ENCODE results near the gene CUZD1. TPM values are rescaled to one million over a fixed set of nuclear protein-coding genes. Genes with fewer than 3 reads are reported as not detected.

Gene CUZD1
- polyA plus RNA-seq, 1 of the 3 experiments (the other 2 are of a cell fraction): 0.89 TPM

DNA sequence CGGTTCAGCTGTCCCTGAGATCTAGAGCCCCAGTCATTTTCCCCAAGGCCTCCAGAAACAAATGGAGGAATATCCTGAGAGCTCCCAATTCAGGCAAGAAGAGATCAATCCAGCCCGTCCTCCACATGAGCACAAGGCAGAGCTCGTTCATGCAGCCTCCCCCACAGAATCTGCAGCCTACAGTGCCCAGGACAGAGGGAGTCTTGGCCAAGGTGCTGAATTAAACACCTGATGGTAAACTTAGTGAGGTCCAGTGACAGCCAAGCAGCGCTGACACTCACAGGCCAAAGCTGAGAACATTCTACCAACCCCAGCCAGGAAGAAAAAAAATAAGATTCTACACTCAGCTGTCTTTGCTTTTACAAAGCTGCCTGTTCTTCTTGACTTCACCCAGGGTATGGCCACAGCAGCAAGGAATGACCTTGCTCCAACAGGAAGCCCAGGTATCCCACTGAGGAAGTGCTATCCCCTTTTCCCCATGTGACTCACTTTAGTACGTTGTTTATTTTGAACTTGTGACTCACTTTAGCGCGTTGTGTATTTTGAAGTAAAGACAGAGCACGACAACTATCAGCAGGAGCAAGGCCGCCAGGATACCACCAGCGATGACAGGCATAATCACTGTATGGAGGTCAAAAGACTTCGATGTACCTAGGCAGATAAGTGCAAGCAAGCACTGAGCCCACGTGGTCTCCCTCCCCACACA lies 4.4 kb upstream of the CUZD1 start:
- Histone ChIP-seq H2AFZ (ENCODE audit: low read depth) (no peak overlapping the region), H3K27ac (ENCODE audit: low read depth in 2 of 2, low read length in 1 of 2) (peak overlapping the region in 1 of 2 experiments; percentile 25; a peak in 1 of 4 replicates), H3K9ac (no peak overlapping the region), H3K27me3 (ENCODE audit: insufficient read depth) (no peaks in the 10 kb centered on the region), H3K9me3 (no peaks in the 10 kb centered on the region), H3K36me3 (replicated peaks in 1 of 2; ENCODE audit: control insufficient read depth in 1 of 2, insufficient read depth in 2 of 2, low read length in 1 of 2) (peaks cover 0 to 3% of the 10 kb centered on the region in 2 experiments), H3K4me3 (ENCODE audit: low read depth in 2 of 2, low read length in 1 of 2) (no peak overlapping the region), H3K4me2 (0 out of 2 replicates have a peak overlapping the region, but pooled peaks have one; percentile 14), H3K9me2 (no peaks in the 10 kb centered on the region), H3F3A (replicated peaks; ENCODE audit: insufficient read depth) (peaks cover 19% of the 10 kb centered on the region), H3K4me1 (ENCODE audit: control insufficient read depth in 1 of 2, insufficient read depth in 2 of 2, low read depth in 1 of 2, low read length in 1 of 2) (peaks cover 0 to 16% of the 10 kb centered on the region in 2 experiments; a peak in 2 of 4 replicates), H4K20me1 (ENCODE audit: insufficient read depth) (no peaks in the 10 kb centered on the region), H3K79me2 (ENCODE audit: insufficient read depth) (no peaks in the 10 kb centered on the region; the same call in 1 of the 2 replicates)
- no peak for DNase-seq
- ChIA-PET POLR2A (no interaction called here), CTCF (interaction anchor here (0.9 to 1.8 kb wide), 2 partner anchors 10 to 12 kb away, joined by 3 to 5 read pairs; no protein-coding TSS in a partner anchor)
- TF ChIP-seq, protein P1, sequence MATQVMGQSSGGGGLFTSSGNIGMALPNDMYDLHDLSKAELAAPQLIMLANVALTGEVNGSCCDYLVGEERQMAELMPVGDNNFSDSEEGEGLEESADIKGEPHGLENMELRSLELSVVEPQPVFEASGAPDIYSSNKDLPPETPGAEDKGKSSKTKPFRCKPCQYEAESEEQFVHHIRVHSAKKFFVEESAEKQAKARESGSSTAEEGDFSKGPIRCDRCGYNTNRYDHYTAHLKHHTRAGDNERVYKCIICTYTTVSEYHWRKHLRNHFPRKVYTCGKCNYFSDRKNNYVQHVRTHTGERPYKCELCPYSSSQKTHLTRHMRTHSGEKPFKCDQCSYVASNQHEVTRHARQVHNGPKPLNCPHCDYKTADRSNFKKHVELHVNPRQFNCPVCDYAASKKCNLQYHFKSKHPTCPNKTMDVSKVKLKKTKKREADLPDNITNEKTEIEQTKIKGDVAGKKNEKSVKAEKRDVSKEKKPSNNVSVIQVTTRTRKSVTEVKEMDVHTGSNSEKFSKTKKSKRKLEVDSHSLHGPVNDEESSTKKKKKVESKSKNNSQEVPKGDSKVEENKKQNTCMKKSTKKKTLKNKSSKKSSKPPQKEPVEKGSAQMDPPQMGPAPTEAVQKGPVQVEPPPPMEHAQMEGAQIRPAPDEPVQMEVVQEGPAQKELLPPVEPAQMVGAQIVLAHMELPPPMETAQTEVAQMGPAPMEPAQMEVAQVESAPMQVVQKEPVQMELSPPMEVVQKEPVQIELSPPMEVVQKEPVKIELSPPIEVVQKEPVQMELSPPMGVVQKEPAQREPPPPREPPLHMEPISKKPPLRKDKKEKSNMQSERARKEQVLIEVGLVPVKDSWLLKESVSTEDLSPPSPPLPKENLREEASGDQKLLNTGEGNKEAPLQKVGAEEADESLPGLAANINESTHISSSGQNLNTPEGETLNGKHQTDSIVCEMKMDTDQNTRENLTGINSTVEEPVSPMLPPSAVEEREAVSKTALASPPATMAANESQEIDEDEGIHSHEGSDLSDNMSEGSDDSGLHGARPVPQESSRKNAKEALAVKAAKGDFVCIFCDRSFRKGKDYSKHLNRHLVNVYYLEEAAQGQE (IDR thresholded peaks at IDR 0.05; ENCODE audit: low read depth, low read length): no peak
- TF ChIP-seq GATA2 (CRISPR knock-in tag; IDR thresholded peaks at IDR 0.05) (no peak), YY1 (IDR thresholded peaks at IDR 0.05; ENCODE audit: low read depth) (no peak), RCOR1 (IDR thresholded peaks at IDR 0.05; ENCODE audit: low read length) (no peak), FOSL2 (IDR thresholded peaks at IDR 0.05; ENCODE audit: borderline replicate concordance, low read depth) (no peak), EP300 (IDR thresholded peaks at IDR 0.05; ENCODE audit: borderline replicate concordance in 1 of 2, low read depth in 1 of 2, low read length in 1 of 2) (no peak)
- TF ChIP-seq, protein P2, sequence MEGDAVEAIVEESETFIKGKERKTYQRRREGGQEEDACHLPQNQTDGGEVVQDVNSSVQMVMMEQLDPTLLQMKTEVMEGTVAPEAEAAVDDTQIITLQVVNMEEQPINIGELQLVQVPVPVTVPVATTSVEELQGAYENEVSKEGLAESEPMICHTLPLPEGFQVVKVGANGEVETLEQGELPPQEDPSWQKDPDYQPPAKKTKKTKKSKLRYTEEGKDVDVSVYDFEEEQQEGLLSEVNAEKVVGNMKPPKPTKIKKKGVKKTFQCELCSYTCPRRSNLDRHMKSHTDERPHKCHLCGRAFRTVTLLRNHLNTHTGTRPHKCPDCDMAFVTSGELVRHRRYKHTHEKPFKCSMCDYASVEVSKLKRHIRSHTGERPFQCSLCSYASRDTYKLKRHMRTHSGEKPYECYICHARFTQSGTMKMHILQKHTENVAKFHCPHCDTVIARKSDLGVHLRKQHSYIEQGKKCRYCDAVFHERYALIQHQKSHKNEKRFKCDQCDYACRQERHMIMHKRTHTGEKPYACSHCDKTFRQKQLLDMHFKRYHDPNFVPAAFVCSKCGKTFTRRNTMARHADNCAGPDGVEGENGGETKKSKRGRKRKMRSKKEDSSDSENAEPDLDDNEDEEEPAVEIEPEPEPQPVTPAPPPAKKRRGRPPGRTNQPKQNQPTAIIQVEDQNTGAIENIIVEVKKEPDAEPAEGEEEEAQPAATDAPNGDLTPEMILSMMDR (IDR thresholded peaks at IDR 0.05): no peak
- WGBS (ENCODE audit: low lambda C conversion rate): 73% methylated on average over 10 of the region's 12 CpGs

DNA sequence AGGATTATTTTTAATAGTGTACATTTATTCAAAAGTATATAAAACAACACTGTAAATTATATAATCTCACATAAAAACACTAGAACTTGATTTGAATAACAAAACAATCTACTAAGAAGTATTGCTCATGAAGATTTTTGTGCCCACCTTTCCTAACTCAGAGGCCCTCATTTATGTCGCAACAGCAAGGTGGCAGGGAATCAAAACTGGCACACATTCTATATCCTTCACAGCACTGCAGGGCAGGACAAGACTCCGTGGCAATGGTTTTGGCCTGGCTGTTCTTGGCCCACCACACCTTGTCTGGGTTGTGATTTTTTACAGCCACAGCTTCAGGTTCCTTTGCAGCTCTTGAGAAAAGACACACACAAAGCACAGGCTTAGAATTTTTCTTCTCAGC lies 3.4 kb upstream of the CUZD1 start:
- Histone ChIP-seq H3K4me1 (ENCODE audit: control insufficient read depth in 1 of 2, insufficient read depth in 2 of 2, low read depth in 1 of 2, low read length in 1 of 2) (peaks cover 0 to 7% of the 10 kb centered on the region in 2 experiments; a peak in 1 of 4 replicates), H3K4me2 (no peak overlapping the region), H4K20me1 (ENCODE audit: insufficient read depth) (no peaks in the 10 kb centered on the region), H3F3A (replicated peaks; ENCODE audit: insufficient read depth) (peaks cover 9% of the 10 kb centered on the region), H3K9me3 (no peaks in the 10 kb centered on the region), H3K9me2 (no peaks in the 10 kb centered on the region), H2AFZ (ENCODE audit: low read depth) (no peak overlapping the region), H3K4me3 (ENCODE audit: low read depth in 2 of 2, low read length in 1 of 2) (no peak overlapping the region), H3K36me3 (replicated peaks in 1 of 2; ENCODE audit: control insufficient read depth in 1 of 2, insufficient read depth in 2 of 2, low read length in 1 of 2) (peaks cover 0 to 3% of the 10 kb centered on the region in 2 experiments), H3K9ac (no peak overlapping the region), H3K79me2 (ENCODE audit: insufficient read depth) (no peaks in the 10 kb centered on the region; the same call in 1 of the 2 replicates), H3K27me3 (ENCODE audit: insufficient read depth) (no peaks in the 10 kb centered on the region), H3K27ac (ENCODE audit: low read depth in 2 of 2, low read length in 1 of 2) (no peak overlapping the region)
- CTCF ChIA-PET: interaction anchor here (1.0 kb wide), 1 partner anchor 710 kb away, joined by 3 read pairs; no protein-coding TSS in a partner anchor
- POLR2A ChIA-PET: no interaction called here
- 97% methylated on average over 2 of the region's 2 CpGs for WGBS (ENCODE audit: low lambda C conversion rate)
- no peak for DNase-seq
- no peak for TF ChIP-seq TCF12 (IDR thresholded peaks at IDR 0.05)
- no peak for TF ChIP-seq JUND (IDR thresholded peaks at IDR 0.05)
- TF ChIP-seq EP300 (IDR thresholded peaks at IDR 0.05; ENCODE audit: borderline replicate concordance in 1 of 2, low read depth in 1 of 2, low read length in 1 of 2): no peak
- no peak for TF ChIP-seq EZH2phosphoT487 (IDR thresholded peaks at IDR 0.05; ENCODE audit: borderline replicate concordance, low read depth)
- TF ChIP-seq CHD2 (IDR thresholded peaks at IDR 0.05; ENCODE audit: low read length, partially characterized antibody): no peak
- TF ChIP-seq FOXJ3 (CRISPR knock-in tag; IDR thresholded peaks at IDR 0.05): no peak
- TF ChIP-seq, protein P3, sequence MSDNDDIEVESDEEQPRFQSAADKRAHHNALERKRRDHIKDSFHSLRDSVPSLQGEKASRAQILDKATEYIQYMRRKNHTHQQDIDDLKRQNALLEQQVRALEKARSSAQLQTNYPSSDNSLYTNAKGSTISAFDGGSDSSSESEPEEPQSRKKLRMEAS (IDR thresholded peaks at IDR 0.05; ENCODE audit: low read depth): no peak
- TF ChIP-seq, protein P4, sequence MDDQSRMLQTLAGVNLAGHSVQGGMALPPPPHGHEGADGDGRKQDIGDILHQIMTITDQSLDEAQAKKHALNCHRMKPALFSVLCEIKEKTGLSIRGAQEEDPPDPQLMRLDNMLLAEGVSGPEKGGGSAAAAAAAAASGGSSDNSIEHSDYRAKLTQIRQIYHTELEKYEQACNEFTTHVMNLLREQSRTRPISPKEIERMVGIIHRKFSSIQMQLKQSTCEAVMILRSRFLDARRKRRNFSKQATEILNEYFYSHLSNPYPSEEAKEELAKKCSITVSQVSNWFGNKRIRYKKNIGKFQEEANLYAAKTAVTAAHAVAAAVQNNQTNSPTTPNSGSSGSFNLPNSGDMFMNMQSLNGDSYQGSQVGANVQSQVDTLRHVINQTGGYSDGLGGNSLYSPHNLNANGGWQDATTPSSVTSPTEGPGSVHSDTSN (IDR thresholded peaks at IDR 0.05): no peak
- TF ChIP-seq MEF2A (IDR thresholded peaks at IDR 0.05; ENCODE audit: borderline replicate concordance, low read depth): no peak
- no peak for TF ChIP-seq RXRA (IDR thresholded peaks at IDR 0.05; ENCODE audit: borderline replicate concordance, low read depth)
- no peak for TF ChIP-seq FOXM1 (IDR thresholded peaks at IDR 0.05; ENCODE audit: low read depth)
- TF ChIP-seq, protein P2 (IDR thresholded peaks at IDR 0.05): no peak

All from SK-N-SH (cell line).